IMR-90 (cell line): ENCODE measurements around the gene DPP6. TPM values are rescaled to one million over a fixed set of nuclear protein-coding genes. Genes with fewer than 3 reads are reported as not detected.

Experiments used
- ATAC-seq: fragments of 200-7000 bp; cut with Tn5 transposase; 2 replicates; pipeline ENCODE4 v1.9.1; 2020; ENCODE audit warnings: low read depth, mild to moderate bottlenecking, moderate library complexity
- BruUV-seq: library from RNA; stranded (reverse); fragments of 400-500 nt; replicated peaks from 2 replicates; lab custom pipeline; 2021; lab: Mats Ljungman, UMichigan
- CTCF ChIA-PET: fragments of 300-600 bp; formaldehyde crosslinking; extraction: SDS; loops from one replicate; lab custom pipeline; 2021; ENCODE audit warnings: antibody characterized with exemption; lab: Yijun Ruan, JAX
- POLR2A ChIA-PET: fragments of 300-600 bp; sonication (Branson Sonifier 250); formaldehyde crosslinking; loops from one replicate; lab custom pipeline; 2022; ENCODE audit warnings: antibody characterized with exemption; ENCODE audit not compliant: unreplicated experiment; lab: Charles Lee
- DNase-seq: peaks from one replicate; pipeline ENCODE4 v3.0.0; 2013
- H2AFZ ChIP-seq: replicated peaks from 2 replicates; pipeline ENCODE3; 2013; ENCODE audit warnings: low read length, mild to moderate bottlenecking; ENCODE audit not compliant: poor library complexity
- H2AK5ac ChIP-seq: 2 replicates; pipeline ENCODE4 v1.6.1; 2013; ENCODE audit warnings: low read depth, low read length, inconsistent platforms
- H2AK9ac ChIP-seq: replicated peaks from 2 replicates; pipeline ENCODE3; 2013; ENCODE audit warnings: mild to moderate bottlenecking, low read depth, low read length, moderate library complexity; ENCODE audit not compliant: poor library complexity
- H2BK120ac ChIP-seq: 2 replicates; pipeline ENCODE4 v1.6.1; 2013; ENCODE audit warnings: low read depth, low read length, inconsistent platforms
- H2BK15ac ChIP-seq: 3 replicates; pipeline ENCODE4 v1.6.1; 2013; ENCODE audit warnings: low read depth, low read length, inconsistent platforms
- H2BK20ac ChIP-seq: 2 replicates; pipeline ENCODE4 v1.6.1; 2013; ENCODE audit warnings: low read depth, mild to moderate bottlenecking, inconsistent platforms, low read length, moderate library complexity
- H2BK5ac ChIP-seq: 2 replicates; pipeline ENCODE4 v1.6.1; 2013; ENCODE audit warnings: mild to moderate bottlenecking, low read depth, low read length, inconsistent platforms; ENCODE audit not compliant: poor library complexity, severe bottlenecking
- H3K14ac ChIP-seq: replicated peaks from 2 replicates; pipeline ENCODE4 v1.6.1; 2013; ENCODE audit warnings: low read depth, low read length, inconsistent platforms
- H3K18ac ChIP-seq: 2 replicates; pipeline ENCODE4 v1.6.1; 2013; ENCODE audit warnings: low read depth, low read length, control low read depth
- H3K23ac ChIP-seq: 2 replicates; pipeline ENCODE4 v1.6.1; 2013; ENCODE audit warnings: low read depth, low read length, inconsistent platforms
- H3K27ac ChIP-seq: 2 replicates; pipeline ENCODE4 v1.5.1; 2013; ENCODE audit warnings: mild to moderate bottlenecking, control low read depth, low read length; ENCODE audit not compliant: insufficient read depth
- H3K27me3 ChIP-seq: 2 replicates; pipeline ENCODE4 v1.6.1; 2013; ENCODE audit warnings: low read length; ENCODE audit not compliant: control insufficient read depth, insufficient read depth
- H3K36me3 ChIP-seq: 2 replicates; pipeline ENCODE4 v1.6.1; 2013; ENCODE audit warnings: low read length, mixed read lengths; ENCODE audit not compliant: control insufficient read depth, insufficient read depth
- H3K4ac ChIP-seq: 2 replicates; pipeline ENCODE4 v1.6.1; 2013; ENCODE audit warnings: low read depth, low read length, inconsistent platforms
- H3K4me1 ChIP-seq: 2 replicates; pipeline ENCODE4 v1.6.1; 2013; ENCODE audit warnings: low read length, mixed read lengths; ENCODE audit not compliant: control insufficient read depth, insufficient read depth
- H3K4me2 ChIP-seq: 2 replicates; pipeline ENCODE4 v1.6.1; 2013; ENCODE audit warnings: low read depth, mild to moderate bottlenecking, control low read depth, low read length, moderate library complexity
- H3K4me3 ChIP-seq: 2 replicates; pipeline ENCODE4 v1.5.1; 2013; ENCODE audit warnings: low read depth, mild to moderate bottlenecking, control low read depth, low read length, moderate library complexity; ENCODE audit not compliant: insufficient read depth
- H3K56ac ChIP-seq: 2 replicates; pipeline ENCODE4 v1.6.1; 2013; ENCODE audit warnings: low read length, inconsistent platforms; ENCODE audit not compliant: insufficient read depth; ENCODE audit errors: extremely low read depth
- H3K79me1 ChIP-seq, 2 experiments: 2 replicates each; pipeline ENCODE4 v1.6.1; 2013; ENCODE audit warnings: low read length in 2 of 2, inconsistent platforms in 1 of 2, low read depth in 1 of 2
- H3K9ac ChIP-seq: 2 replicates; pipeline ENCODE4 v1.6.1; 2013; ENCODE audit warnings: low read depth, low read length, control low read depth
- H3K9me1 ChIP-seq: 2 replicates; pipeline ENCODE4 v1.6.1; 2013; ENCODE audit warnings: low read length, inconsistent platforms; ENCODE audit not compliant: insufficient read depth
- H3K9me3 ChIP-seq: 2 replicates; pipeline ENCODE4 v1.6.1; 2013; ENCODE audit warnings: low read length; ENCODE audit not compliant: control insufficient read depth, insufficient read depth
- H4K20me1 ChIP-seq: 2 replicates; pipeline ENCODE4 v1.6.1; 2013; ENCODE audit warnings: low read length, inconsistent platforms; ENCODE audit not compliant: insufficient read depth
- H4K5ac ChIP-seq: 2 replicates; pipeline ENCODE4 v1.6.1; 2013; ENCODE audit warnings: mild to moderate bottlenecking, low read depth, low read length, control low read depth
- H4K8ac ChIP-seq, 2 experiments: 2 replicates each; pipeline ENCODE4 v1.6.1; 2013; ENCODE audit warnings: low read depth in 2 of 2, low read length in 2 of 2, control low read depth in 1 of 2, inconsistent platforms in 1 of 2
- H4K91ac ChIP-seq: 2 replicates; pipeline ENCODE4 v1.6.1; 2013; ENCODE audit warnings: low read depth, low read length, inconsistent platforms; ENCODE audit not compliant: insufficient read depth
- MAFK ChIP-seq: IDR thresholded peaks from 2 replicates; pipeline ENCODE4 v1.6.1; 2012; ENCODE audit warnings: low read depth, low read length, improper control_type of control experiment
- RAD21 ChIP-seq: IDR thresholded peaks from 2 replicates; pipeline ENCODE4 v1.6.1; 2012; ENCODE audit warnings: low read length, improper control_type of control experiment
- RFX5 ChIP-seq: IDR thresholded peaks from 2 replicates; pipeline ENCODE4 v1.8.0; 2012; ENCODE audit warnings: low read depth, mild to moderate bottlenecking, low read length, moderate library complexity
- WGBS, 2 experiments: methylation state at CpG; one replicate each; pipeline versions ENCODE4 v1.1.5 to v1.1.7; 2013; ENCODE audit warnings: missing lambda C conversion rate in 2 of 2; ENCODE audit not compliant: insufficient read length in 1 of 2; ENCODE audit errors: extremely low coverage in 2 of 2; 5-methylcytosine and 5-hydroxymethylcytosine counted together
- dilution Hi-C: fragments of 300-500 bp; cut with HindIII; formaldehyde crosslinking; loops from one replicate; pipeline ENCODE4 v1.14.3; 2018; ENCODE audit warnings: low sequenced_read_pairs; ENCODE audit not compliant: unreplicated experiment
- in situ Hi-C: fragments of 300-500 bp; cut with MboI; formaldehyde crosslinking; loops from 3 replicates; pipeline ENCODE4 v1.14.3; 2019; ENCODE audit warnings: low sequenced_read_pairs, inconsistent platforms, mixed read lengths
- intact Hi-C: fragments of 100-400 bp; cut with micrococcal nuclease; formaldehyde crosslinking; loops from 2 replicates; pipeline ENCODE4 v1.10.0; 2022
- polyA plus RNA-seq, 3 experiments: library from polyadenylated mRNA; depleted of rRNA; stranded (reverse); fragments of >200 nt; gene quantifications; 2 replicates each; pipeline ENCODE4 v1.2.3, GENCODE V29; 2012; ENCODE audit warnings: low replicate concordance in 1 of 3
- total RNA-seq: library from RNA; depleted of rRNA; stranded (reverse); fragments of >200 nt; gene quantifications from 2 replicates; pipeline ENCODE4 v1.2.3, GENCODE V29; 2012
- TF ChIP-seq, protein P1 (sequence below): fragments of 150-350 bp; IDR thresholded peaks from 2 replicates; pipeline ENCODE4 v1.6.1; 2017; ENCODE audit warnings: mild to moderate bottlenecking, antibody characterized with exemption, low read length, low read depth

Gene DPP6
- total and polyA plus RNA-seq, 2 of the 4 experiments (the other 2 are of a cell fraction) = not detected

- ChIA-PET CTCF (no interaction called here), POLR2A (no interaction called here)
- DNase-seq = no peak
- intact Hi-C loops = no loop called here
- Histone ChIP-seq H3K9me1 (no peaks in the 10 kb centered on the region), H3K18ac (no peak overlapping the region), H3K56ac (no peak overlapping the region), H2BK15ac (no peak overlapping the region), H3K9ac (no peak overlapping the region), H3K4ac (no peak overlapping the region), H3K27ac (no peak overlapping the region), H4K91ac (no peak overlapping the region), H2BK20ac (no peak overlapping the region), H3K14ac (no peak overlapping the region), H3K9me3 (peaks cover 53% of the 10 kb centered on the region), H3K36me3 (no peaks in the 10 kb centered on the region), H3K27me3 (no peaks in the 10 kb centered on the region), H2AK9ac (no peak overlapping the region), H4K8ac (no peak overlapping the region), H2AFZ (no peak overlapping the region), H3K79me1 (no peaks in the 10 kb centered on the region), H4K5ac (no peak overlapping the region), H3K4me3 (no peak overlapping the region), H3K4me1 (no peaks in the 10 kb centered on the region), H4K20me1 (no peaks in the 10 kb centered on the region), H3K4me2 (no peak overlapping the region), H2AK5ac (no peak overlapping the region), H2BK5ac (no peak overlapping the region), H3K23ac (no peak overlapping the region), H2BK120ac (no peak overlapping the region)
- ATAC-seq = no peak
- 57% methylated on average over 3 of the region's 9 CpGs; no CpG with 5 or more reads in 1 of the 2 experiments for WGBS, 2 experiments
- dilution Hi-C loops = no loop called here
- in situ Hi-C loops = no loop called here
- no TSS peak for BruUV-seq
- TF ChIP-seq RFX5 (no peak), RAD21 (no peak), MAFK (no peak)
- TF ChIP-seq, protein P1, sequence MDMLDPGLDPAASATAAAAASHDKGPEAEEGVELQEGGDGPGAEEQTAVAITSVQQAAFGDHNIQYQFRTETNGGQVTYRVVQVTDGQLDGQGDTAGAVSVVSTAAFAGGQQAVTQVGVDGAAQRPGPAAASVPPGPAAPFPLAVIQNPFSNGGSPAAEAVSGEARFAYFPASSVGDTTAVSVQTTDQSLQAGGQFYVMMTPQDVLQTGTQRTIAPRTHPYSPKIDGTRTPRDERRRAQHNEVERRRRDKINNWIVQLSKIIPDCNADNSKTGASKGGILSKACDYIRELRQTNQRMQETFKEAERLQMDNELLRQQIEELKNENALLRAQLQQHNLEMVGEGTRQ = no peak
Observed at GRCh38 chr7:154856733-154857132, 804.5 kb downstream of the DPP6 start.
